ENCODE measurements around the gene CBX4.

DNA sequence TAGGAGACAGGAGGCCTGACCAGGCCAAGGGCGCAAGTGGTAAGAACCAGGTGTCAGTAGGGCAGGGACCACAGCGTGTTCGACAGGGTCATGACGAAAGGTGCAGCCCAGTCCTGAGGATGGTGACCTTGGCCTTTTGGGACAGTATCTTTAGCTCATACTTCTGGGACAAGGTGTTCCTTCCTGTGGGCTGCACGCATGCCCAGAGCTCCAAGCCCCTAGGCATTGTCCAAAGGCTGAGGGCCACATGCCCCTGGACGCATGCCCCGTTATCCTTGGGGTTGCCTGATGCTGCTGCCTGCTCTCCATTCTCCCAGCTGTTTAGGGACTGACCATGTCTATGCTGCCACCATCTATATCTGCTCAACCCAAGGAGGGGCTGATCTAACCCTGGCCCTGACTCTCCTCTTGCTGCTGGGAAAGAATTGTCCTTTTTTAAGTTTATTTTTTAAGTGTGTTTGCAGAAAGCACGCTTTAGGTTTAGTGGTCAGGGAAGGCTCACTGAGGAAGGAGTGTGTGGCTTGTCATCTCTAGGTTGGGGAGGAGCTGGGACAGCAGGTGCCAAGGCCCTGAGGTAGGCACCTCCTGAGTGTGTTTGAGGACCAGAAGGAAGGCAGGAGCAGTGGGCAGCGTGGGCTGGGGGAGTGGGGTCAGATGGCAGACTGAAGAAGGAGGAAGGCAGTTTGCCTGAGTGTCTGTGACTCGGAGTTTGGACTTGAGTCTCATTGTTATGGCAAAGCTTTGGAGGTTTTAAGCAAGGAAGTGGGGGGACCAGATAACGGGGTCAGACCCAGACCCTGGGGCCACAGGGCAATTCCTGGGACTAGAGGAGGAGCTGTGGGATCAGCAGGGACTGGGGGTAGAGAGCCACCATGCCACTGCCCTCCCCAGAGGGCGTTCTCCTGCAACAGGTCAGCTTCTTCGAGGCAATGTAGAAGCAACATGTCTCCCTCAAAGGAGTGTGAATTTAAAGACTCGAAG, 15.1 kb upstream of the CBX4 start:
- no peak for TF ChIP-seq POLR2A (IDR thresholded peaks at IDR 0.05)
- no peak for TF ChIP-seq CTCF (IDR thresholded peaks at IDR 0.05)
- TF ChIP-seq EP300 (IDR thresholded peaks at IDR 0.05), result no peak
